ENCODE data around the gene OAF.

- TF ChIP-seq CTCF (IDR thresholded peaks at IDR 0.05) (no peak), POLR2AphosphoS5 (IDR thresholded peaks at IDR 0.05) (no peak), POLR2A (IDR thresholded peaks at IDR 0.05) (no peak), EP300 (IDR thresholded peaks at IDR 0.05) (no peak)
Observed at GRCh38 chr11:120223793-120224192, 13.0 kb downstream of the OAF start.

Data from sigmoid colon (tissue), 4 donors.